Stimulated activated CD8-positive, alpha-beta memory T cell treated with anti-CD3 and anti-CD28 coated beads, Interleukin-2, amount 100 ng/mL, for 48 hours (primary cell): ENCODE data around the gene TTC13.

Experiments used
- DNase-seq, 2 donors: peaks; one replicate each; pipeline ENCODE4 v3.0.0-alpha.2; 2020; ENCODE audit warnings: low read depth in 2 of 2

Gene TTC13

DNA sequence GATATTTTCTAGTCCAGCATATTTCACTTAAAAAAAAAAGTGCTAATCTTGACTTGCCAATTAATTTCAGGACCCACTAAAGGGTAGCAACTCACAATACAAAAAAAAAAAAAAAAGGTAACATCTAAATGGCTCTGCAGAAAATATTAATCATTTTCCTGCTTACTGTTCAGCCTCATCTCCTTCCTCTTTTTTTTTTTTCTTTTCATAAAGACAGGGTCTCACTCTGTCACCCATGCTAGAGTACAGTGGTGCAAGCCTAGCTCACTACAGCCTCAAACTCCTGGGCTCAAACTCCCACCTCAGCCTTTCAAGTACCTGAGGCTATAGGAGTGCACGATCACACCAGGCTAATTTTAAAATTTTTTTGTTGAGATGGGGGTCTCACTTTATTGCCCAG lies 30.4 kb downstream of the TTC13 start:
- no peak for DNase-seq

DNA sequence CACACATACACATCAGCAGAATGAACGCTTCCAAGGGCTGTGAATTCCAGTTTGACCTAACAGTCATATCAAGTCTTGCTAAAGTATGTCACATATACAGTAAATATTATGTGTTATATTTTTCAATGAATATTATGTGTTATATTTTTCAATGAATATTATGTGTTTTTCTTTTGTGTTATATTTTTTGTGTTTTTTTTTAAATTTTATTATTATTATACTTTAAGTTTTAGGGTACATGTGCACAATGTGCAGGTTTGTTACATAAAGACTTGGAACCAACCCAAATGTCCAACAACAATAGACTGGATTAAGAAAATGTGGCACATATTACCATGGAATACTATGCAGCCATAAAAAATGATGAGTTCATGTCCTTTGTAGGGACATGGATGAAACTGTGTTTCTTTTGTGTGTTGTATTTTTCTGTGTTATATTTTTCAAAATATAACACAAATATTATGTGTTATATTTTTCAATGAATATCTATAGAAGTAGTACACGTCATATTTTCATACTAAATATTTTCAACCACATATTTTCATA lies 35.5 kb downstream of the TTC13 start:
- DNase-seq, result no peak

DNA sequence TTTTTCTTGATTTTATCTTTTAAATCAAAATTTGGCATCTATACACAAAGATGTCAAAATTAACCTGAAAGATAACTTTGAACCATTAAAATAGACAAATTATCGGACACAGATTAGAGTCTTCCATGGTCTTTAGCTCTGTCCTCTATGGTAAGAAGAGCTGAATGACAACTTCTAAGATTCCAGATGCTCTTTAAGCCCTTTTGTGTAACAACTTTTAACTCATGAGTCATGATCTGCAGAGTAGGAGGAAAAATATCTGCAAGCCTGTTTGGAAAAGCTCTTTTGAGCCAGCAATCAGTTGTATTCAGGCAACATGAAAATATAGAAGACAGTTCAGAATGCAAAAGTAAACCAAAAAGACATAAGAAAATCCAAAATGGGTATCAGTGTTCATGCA lies 37.8 kb downstream of the TTC13 start:
- DNase-seq, result no peak

- DNase-seq, result no peak
These were observed 38.7 kb downstream of the TTC13 start for GRCh38 chr1:230939806-230940489.

DNA sequence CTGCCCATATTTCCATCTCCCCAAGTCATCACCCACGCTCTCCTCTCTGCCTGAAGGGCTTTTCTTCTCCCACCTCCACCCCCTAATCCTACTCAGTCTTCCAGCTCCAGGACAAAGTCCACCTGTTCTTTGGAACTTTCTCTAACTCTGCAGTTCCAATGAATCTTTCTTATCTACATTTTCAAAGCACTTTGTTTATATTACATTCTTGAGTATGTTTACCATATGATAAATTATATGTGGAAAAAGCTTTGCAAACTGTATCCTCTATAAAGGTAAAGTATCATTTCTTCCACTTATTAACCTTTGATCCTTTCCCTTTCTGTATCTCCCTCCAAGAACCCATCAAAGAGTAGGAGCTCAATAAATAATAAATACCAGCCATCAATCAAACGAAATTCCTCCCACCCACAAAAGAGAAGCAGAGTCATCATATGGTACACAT lies 39.7 kb downstream of the TTC13 start:
- DNase-seq, result no peak

DNA sequence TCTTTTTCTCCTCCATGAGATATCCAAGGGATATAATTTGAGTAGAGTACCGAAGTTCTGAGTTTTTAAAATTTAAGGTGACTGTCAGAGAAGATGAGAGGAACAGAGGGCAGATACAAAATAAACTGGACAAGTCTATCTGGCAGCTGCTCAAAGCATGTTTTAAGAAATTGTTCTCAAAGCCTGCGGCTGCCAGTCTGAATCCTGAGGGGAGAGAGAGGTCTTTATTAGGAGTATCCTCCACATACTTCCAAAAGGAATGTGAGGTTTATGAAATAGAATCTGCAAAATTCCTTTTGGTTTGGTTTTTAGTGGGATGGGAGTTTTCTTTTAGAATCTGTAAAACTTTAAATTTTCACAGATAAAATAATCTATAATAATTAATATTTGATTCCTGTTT lies 41.3 kb downstream of the TTC13 start:
- DNase-seq, result no peak

GRCh38 chr1:230936475-230936874 lies 42.2 kb downstream of the TTC13 start:
- no peak for DNase-seq

GRCh38 chr1:230935852-230936251 lies 42.8 kb downstream of the TTC13 start:
- no peak for DNase-seq

DNA sequence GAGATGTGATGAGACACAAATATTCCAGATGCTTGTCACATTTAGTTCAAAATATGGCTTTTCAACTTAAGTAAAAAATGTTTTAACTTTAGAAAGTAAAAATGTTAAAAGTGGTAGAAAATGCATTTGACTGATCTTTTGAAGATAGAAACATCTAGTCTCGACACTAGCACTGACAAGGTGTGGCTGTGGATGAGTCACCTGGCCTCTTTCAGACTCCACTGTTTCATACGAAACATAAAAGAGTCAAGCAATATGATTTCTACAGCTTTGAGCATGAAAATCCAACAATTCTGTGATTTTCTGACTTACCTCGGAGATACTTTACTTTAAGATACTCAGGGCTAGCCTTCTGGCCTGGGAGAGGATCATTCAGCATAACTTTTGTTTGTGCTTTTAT lies 47.7 kb downstream of the TTC13 start:
- DNase-seq, result no peak

GRCh38 chr1:230926182-230926581 lies 52.5 kb downstream of the TTC13 start:
- DNase-seq, result no peak

GRCh38 chr1:230925608-230926007 lies 53.1 kb downstream of the TTC13 start:
- no peak for DNase-seq

DNA sequence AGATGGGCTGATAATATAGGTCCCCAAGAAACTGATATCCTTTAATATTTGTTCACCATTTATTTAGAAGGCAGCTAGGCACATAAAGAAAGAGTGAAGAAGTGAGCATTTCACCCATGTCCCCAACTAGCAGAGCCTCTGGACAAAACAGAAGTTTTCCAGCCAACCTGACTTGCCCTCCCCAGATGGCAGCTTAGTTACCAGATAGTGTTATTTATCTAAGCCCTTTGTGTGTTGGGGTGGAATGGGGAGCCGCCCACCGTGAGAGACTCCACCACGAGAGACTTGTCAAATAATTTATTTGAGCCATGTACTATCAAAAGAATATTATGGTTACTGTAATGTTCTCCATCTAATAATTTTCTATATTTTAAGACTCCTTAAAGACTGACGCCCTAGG lies 55.5 kb downstream of the TTC13 start:
- no peak for DNase-seq

GRCh38 chr1:230922620-230923019 lies 56.0 kb downstream of the TTC13 start:
- DNase-seq, result no peak

DNA sequence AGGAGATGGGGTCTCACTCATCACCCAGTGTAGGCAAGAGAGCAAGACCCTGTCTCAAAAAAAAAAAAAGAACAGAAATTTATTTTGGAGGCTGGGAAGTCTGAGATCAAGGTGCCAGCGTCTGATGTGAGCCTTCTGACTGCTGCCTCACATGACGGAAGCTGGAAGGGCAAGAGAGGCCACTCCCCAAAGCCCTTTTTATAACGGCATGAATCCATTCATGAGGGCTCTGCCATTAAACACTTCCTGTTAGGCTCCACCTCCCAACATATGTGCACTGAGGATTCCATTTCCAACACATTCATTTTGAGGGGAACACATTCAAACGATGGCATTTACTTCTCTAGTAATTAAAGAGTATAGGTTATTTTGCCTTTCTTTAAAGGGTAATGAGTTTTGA lies 59.5 kb downstream of the TTC13 start:
- DNase-seq, result no peak

DNA sequence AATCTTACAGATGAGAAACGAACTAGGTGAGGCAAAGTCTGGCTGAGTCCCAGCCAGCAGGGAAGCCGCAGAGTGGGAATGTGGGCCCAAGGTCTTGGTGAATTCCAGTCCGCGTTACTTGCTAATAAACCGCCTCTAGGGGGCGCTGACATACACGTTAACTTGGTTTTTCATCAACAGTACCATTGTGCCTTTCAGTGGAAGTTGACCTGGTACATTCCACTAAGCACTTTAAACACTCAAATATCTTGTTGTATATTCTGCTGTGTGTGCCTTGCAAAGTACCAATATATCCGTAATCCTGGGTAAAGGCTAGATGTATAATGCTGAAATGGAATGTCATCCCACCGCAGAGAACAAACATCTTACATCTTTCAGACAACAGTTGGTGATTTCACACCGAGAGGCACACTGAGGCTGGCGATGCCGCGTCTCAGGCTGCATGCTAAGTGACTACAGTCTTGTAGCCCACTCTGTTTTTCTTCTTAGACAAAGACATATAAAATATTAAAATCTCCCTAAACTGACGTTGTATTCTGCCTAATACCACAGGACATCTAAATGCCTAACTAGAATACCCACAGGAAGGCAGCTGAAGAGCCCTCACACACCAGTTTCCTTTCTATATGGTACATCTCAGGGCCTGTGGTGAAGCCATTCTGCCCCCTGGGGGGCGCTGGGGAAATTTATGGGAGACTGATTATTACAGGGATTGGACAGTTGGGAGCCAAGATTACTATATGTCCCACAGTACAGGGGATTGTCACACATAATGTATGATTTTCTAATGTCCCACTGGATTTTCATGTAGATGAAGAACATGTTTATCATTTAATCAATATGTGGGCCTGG lies 61.2 kb downstream of the TTC13 start:
- peak; percentile 53 to 60 for DNase-seq

DNA sequence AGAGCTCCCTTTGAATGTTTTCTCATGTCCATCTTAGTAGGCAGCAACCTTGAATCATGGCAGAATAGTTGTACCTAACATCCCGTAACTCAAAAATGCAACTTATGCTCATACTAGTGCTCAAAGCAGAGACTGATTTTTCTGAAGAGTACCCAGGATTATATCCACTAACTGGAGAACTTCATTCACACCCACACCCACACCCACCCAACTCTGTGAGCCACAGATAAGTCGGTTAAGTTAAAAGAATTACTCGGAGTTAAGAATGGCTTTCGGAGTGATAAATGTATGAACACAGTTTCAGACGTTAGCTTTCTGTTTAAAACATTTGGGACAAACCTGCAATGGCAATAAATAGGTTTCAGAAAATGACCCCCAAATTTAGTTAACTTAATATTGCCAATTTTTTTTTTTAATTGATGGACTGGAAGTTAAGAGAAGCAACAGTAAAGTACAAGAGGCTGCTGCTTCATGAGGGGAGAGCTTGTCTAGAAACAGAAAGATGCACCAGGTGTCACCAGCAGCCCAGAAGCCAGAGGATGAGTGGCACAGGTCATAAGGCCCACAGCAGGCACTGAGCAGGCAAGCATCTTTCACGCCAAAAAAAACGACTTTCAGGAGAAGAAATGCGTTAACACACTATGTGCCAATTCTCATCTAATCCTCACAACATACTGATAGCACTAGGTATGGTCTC lies 61.9 kb downstream of the TTC13 start:
- no peak for DNase-seq

DNA sequence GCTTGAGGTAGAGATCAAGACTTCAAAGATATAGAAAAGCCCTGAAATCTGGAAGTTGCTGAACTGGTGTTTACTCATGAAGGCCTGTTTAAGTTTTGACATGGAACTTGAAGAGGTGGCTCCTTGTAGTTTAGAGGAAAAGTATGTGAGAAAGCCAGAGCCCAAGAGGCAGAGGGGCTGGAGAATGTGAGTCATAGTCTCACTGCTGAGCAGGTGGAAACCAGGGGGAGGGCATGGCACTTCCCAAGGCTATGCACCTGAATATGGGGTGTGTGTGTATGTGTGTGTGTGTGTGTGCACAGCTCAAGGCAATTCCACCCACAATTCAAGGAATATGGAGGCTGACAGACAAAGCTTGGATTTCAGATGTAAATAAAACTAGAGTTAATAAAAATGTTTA lies 63.6 kb downstream of the TTC13 start:
- no peak for DNase-seq

GRCh38 chr1:230913496-230913895 lies 65.2 kb downstream of the TTC13 start:
- no peak for DNase-seq

- DNase-seq, result no peak
These were observed 67.9 kb downstream of the TTC13 start for GRCh38 chr1:230910755-230911117.

DNA sequence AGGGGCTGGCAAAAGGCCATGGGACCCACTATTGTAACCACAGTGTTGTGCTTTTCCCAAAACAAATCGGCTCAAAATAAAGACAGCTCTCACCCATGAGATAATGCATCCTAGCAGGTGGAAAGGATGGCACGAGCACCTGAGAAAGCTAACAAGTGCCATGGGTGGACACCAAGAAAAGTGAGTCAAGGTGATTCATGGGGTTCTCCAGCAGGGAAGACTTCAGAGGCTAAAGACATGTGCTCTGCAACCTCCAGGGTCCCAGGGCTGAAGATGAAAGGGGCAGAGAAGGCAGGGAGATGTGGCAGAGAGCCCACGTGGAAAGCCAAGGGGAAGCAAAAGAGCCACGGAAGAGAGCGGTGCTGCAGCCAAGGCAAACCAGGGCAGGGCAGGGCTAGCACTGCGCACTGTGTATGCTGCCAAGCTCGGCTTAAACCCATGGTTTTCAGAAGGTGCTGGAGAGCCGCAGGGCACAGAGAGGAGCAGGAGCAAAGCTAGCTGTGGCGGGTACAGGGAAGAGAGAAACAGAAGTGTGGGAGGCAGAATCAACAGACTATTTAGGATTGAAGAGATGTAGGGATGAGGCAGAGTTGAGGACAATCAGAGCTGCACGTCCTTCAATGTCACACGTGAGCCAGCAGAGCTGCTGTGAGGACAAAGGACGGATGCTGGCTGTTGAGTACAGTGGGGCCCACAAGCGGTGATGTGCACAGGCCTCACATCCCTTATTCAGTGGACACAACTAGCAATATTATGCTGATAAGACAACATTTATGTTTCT lies 68.5 kb downstream of the TTC13 start:
- DNase-seq, result no peak

DNA sequence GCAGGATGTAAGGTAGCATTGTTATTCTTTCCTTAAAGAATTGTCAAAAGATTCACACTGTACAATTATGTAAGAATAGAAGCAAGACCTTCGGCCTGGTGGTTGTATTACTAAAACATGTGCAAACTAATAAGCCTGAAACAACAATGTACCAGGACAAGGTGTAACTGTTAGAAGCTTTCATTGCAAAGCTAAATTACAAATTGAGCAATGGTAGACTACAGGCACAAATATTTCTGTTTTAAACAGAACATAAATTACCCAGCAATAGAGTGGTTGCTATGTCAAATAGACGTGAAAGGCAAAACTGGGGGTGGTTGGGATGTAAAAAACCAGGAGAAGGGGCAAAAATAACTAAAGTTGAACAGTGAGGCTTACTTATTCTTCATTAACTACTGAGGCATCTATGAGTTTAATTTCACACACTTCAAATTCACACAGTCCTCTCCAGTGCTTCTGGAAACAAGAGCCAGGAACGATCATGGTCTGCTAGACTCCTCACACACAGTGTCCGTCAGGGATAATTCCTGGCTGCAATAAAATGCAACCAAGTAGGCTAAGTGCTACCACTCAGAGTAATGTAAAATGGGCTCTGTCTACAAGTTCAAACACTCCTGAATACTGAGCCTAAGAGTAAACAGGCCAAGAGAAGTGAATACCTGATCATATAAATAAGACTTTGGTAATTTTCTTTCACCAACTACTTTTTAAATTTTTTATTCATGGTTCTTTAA lies 71.0 kb downstream of the TTC13 start:
- no peak for DNase-seq
